Upper lobe of left lung (tissue), 4 donors: ENCODE measurements around the gene AKT1S1.

Experiments used
- CTCF ChIP-seq, 6 experiments: fragments of 450-650 bp in 4 of 6; fragments of 200-600 bp in 2 of 6; sonication (generic) in 2 of 6; IDR thresholded peaks; one replicate each; pipeline ENCODE4 v1.5.1; 2016 to 2019; ENCODE audit warnings: antibody characterized with exemption in 6 of 6
- EP300 ChIP-seq, 4 donors: sonication (generic); formaldehyde crosslinking; IDR thresholded peaks; one replicate each; pipeline ENCODE4 v1.5.1; 2017; ENCODE audit warnings: antibody characterized with exemption in 4 of 4, control low read depth in 2 of 4

DNA sequence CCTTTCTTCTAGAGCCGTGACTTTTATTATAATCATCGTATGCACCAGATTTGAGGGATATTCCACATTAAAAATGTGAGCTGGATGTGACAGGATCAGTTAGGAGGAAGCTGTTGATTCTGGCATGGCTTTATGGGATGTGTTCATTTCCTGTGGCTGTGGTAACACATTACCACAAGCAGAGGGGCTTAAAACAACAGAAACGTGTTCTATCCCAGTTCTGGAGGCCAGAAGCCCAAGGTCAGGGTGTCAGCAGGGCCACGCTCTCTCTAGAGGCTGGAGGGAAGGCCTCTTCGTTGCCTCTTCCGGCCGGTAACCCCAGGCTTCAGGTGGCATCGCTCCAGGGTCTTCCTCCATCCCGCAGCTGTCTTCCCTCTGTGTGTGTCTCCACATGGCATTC lies 44.6 kb downstream of the AKT1S1 start:
- no peak for TF ChIP-seq CTCF (IDR thresholded peaks at IDR 0.05)
- no peak for TF ChIP-seq EP300 (IDR thresholded peaks at IDR 0.05)
